K562 (cell line): Measurements from ENCODE around the gene FNBP1. TPM values are rescaled to one million over a fixed set of nuclear protein-coding genes. Genes with fewer than 3 reads are reported as not detected.

ENCODE experiments used
- ATAC-seq: fragments of 200-7000 bp; cut with Tn5 transposase; 3 replicates; pipeline ENCODE4 v1.9.1; 2020; ENCODE audit warnings: moderate library complexity
- BruUV-seq: library from RNA; stranded (reverse); fragments of 400-500 nt; replicated peaks from 2 replicates; lab custom pipeline; 2021; lab: Mats Ljungman, UMichigan
- CTCF ChIA-PET: fragments of 300-600 bp; formaldehyde crosslinking; extraction: SDS; loops from one replicate; lab custom pipeline; 2021; ENCODE audit warnings: low intra/inter-chr PET ratio; lab: Yijun Ruan, JAX
- POLR2A ChIA-PET: fragments of 300-600, 350-650 bp; sonication (Branson Sonifier 250); formaldehyde crosslinking; extraction: SDS; loops from one replicate; lab custom pipeline; 2021; ENCODE audit warnings: antibody characterized with exemption, inconsistent platforms; lab: Yijun Ruan, JAX
- DNase-seq, 4 experiments: peaks; one replicate each; pipeline versions ENCODE4 v3.0.0 to v3.0.0-alpha.2; 2011 to 2018; ENCODE audit warnings: low spot score in 3 of 4, mixed read lengths in 3 of 4; ENCODE audit errors: extremely low read depth in 1 of 4
- FAIRE-seq: peaks from 2 replicates; lab custom pipeline; 2011; peaks lifted over from hg19 to GRCh38; lab: Jason Lieb, UNC
- H2AFZ ChIP-seq: 2 replicates; pipeline ENCODE4 v1.6.0; 2011; ENCODE audit warnings: low read depth, low read length, control low read depth, inconsistent platforms
- H3K27ac ChIP-seq: fragments of 200-600 bp; 3 replicates; pipeline ENCODE4 v1.8.0; 2011; ENCODE audit warnings: low read depth, mild to moderate bottlenecking, control low read depth, inconsistent platforms, low read length, moderate library complexity, mixed read lengths; ENCODE audit errors: extremely low read depth
- H3K27me3 ChIP-seq, 2 experiments: fragments of 300-600 bp in 1 of 2; 2 replicates in 1 of 2; 3 replicates in 1 of 2; pipeline versions ENCODE4 v1.6.0 to v1.8.0; 2011; ENCODE audit warnings: inconsistent platforms in 2 of 2, low read length in 2 of 2, mild to moderate bottlenecking in 1 of 2, mixed read lengths in 1 of 2, moderate library complexity in 1 of 2; ENCODE audit not compliant: control insufficient read depth in 2 of 2, insufficient read depth in 2 of 2
- H3K36me3 ChIP-seq: fragments of 300-600 bp; 3 replicates; pipeline ENCODE4 v1.8.0; 2011; ENCODE audit warnings: mild to moderate bottlenecking, low read length, inconsistent platforms; ENCODE audit not compliant: control insufficient read depth, insufficient read depth
- H3K4me1 ChIP-seq, 2 experiments: fragments of 200-600 bp in 1 of 2; replicated peaks in 1 of 2; 2 replicates in 1 of 2; 3 replicates in 1 of 2; pipeline versions ENCODE4 v1.5.1 to v1.8.0; 2011; ENCODE audit warnings: inconsistent platforms in 2 of 2, low read length in 2 of 2, mild to moderate bottlenecking in 1 of 2, mixed read lengths in 1 of 2, moderate library complexity in 1 of 2; ENCODE audit not compliant: control insufficient read depth in 2 of 2, insufficient read depth in 2 of 2
- H3K4me2 ChIP-seq: 2 replicates; pipeline ENCODE4 v1.6.1; 2011; ENCODE audit warnings: low read length, control low read depth, inconsistent platforms, mixed read lengths; ENCODE audit not compliant: insufficient read depth
- H3K4me3 ChIP-seq: fragments of 200-600 bp; sonication (generic), shearing (Covaris generic); 2 replicates; pipeline ENCODE4 v1.5.1; 2016; ENCODE audit warnings: control low read depth, inconsistent platforms
- H3K79me2 ChIP-seq: fragments of 200-600 bp; 3 replicates; pipeline ENCODE4 v1.8.0; 2011; ENCODE audit warnings: low read length, inconsistent platforms; ENCODE audit not compliant: control insufficient read depth, insufficient read depth
- H3K9ac ChIP-seq, 2 experiments: 2 replicates each; pipeline versions ENCODE4 v1.6.0 to v1.6.1; 2011; ENCODE audit warnings: low read depth in 2 of 2, low read length in 2 of 2, control low read depth in 1 of 2, inconsistent platforms in 1 of 2, mild to moderate bottlenecking in 1 of 2, mixed read lengths in 1 of 2; ENCODE audit not compliant: insufficient read depth in 1 of 2
- H3K9me1 ChIP-seq: one replicate; pipeline ENCODE4 v1.6.0; 2011; ENCODE audit warnings: inconsistent platforms, mild to moderate bottlenecking, low read length, moderate library complexity; ENCODE audit not compliant: control insufficient read depth, insufficient read depth
- H3K9me3 ChIP-seq: replicated peaks from 2 replicates; pipeline ENCODE4 v1.5.1; 2011; ENCODE audit warnings: low read depth, low read length, inconsistent platforms; ENCODE audit not compliant: control insufficient read depth, insufficient read depth
- H4K20me1 ChIP-seq: replicated peaks from 2 replicates; pipeline ENCODE4 v1.6.1; 2011; ENCODE audit warnings: low read length, inconsistent platforms, mixed read lengths; ENCODE audit not compliant: control insufficient read depth, insufficient read depth
- BCOR ChIP-seq: fragments of 450-650 bp; IDR thresholded peaks from 2 replicates; pipeline ENCODE4 v1.6.1; 2016
- CBFB ChIP-seq: sonication (generic); formaldehyde crosslinking; IDR thresholded peaks from 2 replicates; pipeline ENCODE4 v1.4.0; 2020; ENCODE audit warnings: mild to moderate bottlenecking, missing genetic modification reagents
- HDAC2 ChIP-seq: fragments of 450-650 bp; IDR thresholded peaks from 2 replicates; pipeline ENCODE4 v1.6.1; 2016; ENCODE audit warnings: mild to moderate bottlenecking
- POLR2A ChIP-seq: fragments of 450-650 bp; conservative IDR thresholded peaks from 2 replicates; pipeline ENCODE4 v1.6.1; 2016
- POLR2AphosphoS5 ChIP-seq: IDR thresholded peaks from 2 replicates; pipeline ENCODE4 v1.6.1; 2011; ENCODE audit warnings: mild to moderate bottlenecking, low read depth, low read length, moderate library complexity; ENCODE audit not compliant: control insufficient read depth, insufficient read depth
- PRPF4 ChIP-seq: fragments of 200-400 bp; formaldehyde crosslinking; IDR thresholded peaks from one replicate; pipeline ENCODE4 v1.6.1; 2017; ENCODE audit warnings: low read length, low read depth, mild to moderate bottlenecking; ENCODE audit not compliant: insufficient read depth, poor library complexity, severe bottlenecking
- SMARCA5 ChIP-seq: fragments of 450-650 bp; IDR thresholded peaks from 2 replicates; pipeline ENCODE4 v1.6.1; 2016
- SUPT5H ChIP-seq: fragments of 450-650 bp; IDR thresholded peaks from 2 replicates; pipeline ENCODE4 v1.6.1; 2016
- TCF7 ChIP-seq: sonication (generic); IDR thresholded peaks from 2 replicates; pipeline ENCODE4 v1.6.1; 2016; ENCODE audit warnings: antibody characterized with exemption, borderline replicate concordance
- ZFP36 ChIP-seq: fragments of 150-350 bp; IDR thresholded peaks from 2 replicates; pipeline ENCODE4 v1.6.1; 2018; ENCODE audit warnings: low read length, low read depth; ENCODE audit not compliant: partially characterized antibody
- WGBS: fragments of 100-300 bp; shearing (Covaris generic); methylation state at CpG from one replicate; pipeline ENCODE4 v1.1.6; 2016; ENCODE audit warnings: low coverage, mixed read lengths; ENCODE audit not compliant: insufficient coverage; ENCODE audit errors: missing lambda C conversion rate; 5-methylcytosine and 5-hydroxymethylcytosine counted together
- in situ Hi-C: fragments of 300-500 bp; cut with MboI; formaldehyde crosslinking; loops from 4 replicates; pipeline ENCODE4 v1.15.0; 2018; ENCODE audit warnings: inconsistent platforms, mixed read lengths
- intact Hi-C: fragments of 100-400 bp; cut with micrococcal nuclease; formaldehyde crosslinking; loops from 2 replicates; pipeline ENCODE4 v1.14.2; 2022
- polyA plus RNA-seq, 8 experiments: library from polyadenylated mRNA; depleted of rRNA in 4 of 8; stranded (reverse) in 5 of 8; unstranded in 3 of 8; fragments of >200 nt; fragmentation: Nextera tagmentation in 2 of 8; fragmentation: Illumina TruSeq in 1 of 8; extraction: Ambion mirVana in 2 of 8; extraction: Trizol in 1 of 8; gene quantifications; 2 replicates each; pipeline versions ENCODE4 v1.2.1 to v1.2.3, GENCODE V29; 2011 to 2014; ENCODE audit warnings: inconsistent platforms in 1 of 8, missing spikeins in 1 of 8
- total RNA-seq, 7 experiments: library from RNA; depleted of rRNA in 6 of 7; stranded (reverse); fragments of >200 nt in 6 of 7; fragmentation: Illumina TruSeq in 2 of 7; extraction: Trizol in 2 of 7; gene quantifications; 2 replicates each; pipeline versions ENCODE4 v1.2.1 to v1.2.3, GENCODE V29; 2011 to 2021; ENCODE audit warnings: low replicate concordance in 1 of 7

FNBP1 gene
- total and polyA plus RNA-seq, 9 of the 15 experiments (the other 6 are each of a cell fraction or from before 2014, with no cell fraction given) = 1.8 to 14.9 (median 7.6) TPM

GRCh38 chr9:129866394-129867135 lies 176.4 kb downstream of the FNBP1 start:
- FAIRE-seq (no peak), ATAC-seq (no peak), DNase-seq (no peak)
- H3K4me3 ChIP-seq = no peak overlapping the region
- intact Hi-C loops (no loop called here), in situ Hi-C loops (no loop called here)
- H4K20me1 ChIP-seq = no peaks in the 10 kb centered on the region
- H3K27me3 ChIP-seq = no peaks in the 10 kb centered on the region
- H3K9me3 ChIP-seq = no peaks in the 10 kb centered on the region
- 86% methylated on average over 17 of the region's 17 CpGs for WGBS
- peaks cover 4% of the 10 kb centered on the region for H3K9me1 ChIP-seq
- H3K27ac ChIP-seq = peak overlapping the region; percentile 10; the same call in 1 of the 3 replicates
- H3K9ac ChIP-seq = peak overlapping the region in 1 of 2 experiments; percentile 81; a peak in 2 of 4 replicates
- no peak overlapping the region for H3K4me2 ChIP-seq
- BruUV-seq = no TSS peak
- TF ChIP-seq HDAC2 (0 out of 2 replicates have a peak, but pooled peaks have one; percentile 37), PRPF4 (no peak), TCF7 (no peak), SUPT5H (0 out of 2 replicates have a peak, but pooled peaks have one; percentile 11), CBFB (CRISPR knock-in tag) (0 out of 2 replicates have a peak, but pooled peaks have one; percentile 14), ZFP36 (peak; percentile 78), BCOR (peak; percentile 55), POLR2A (peak; percentile 43), SMARCA5 (0 out of 2 replicates have a peak, but pooled peaks have one; percentile 38), POLR2AphosphoS5 (peak; percentile 18; the same call in 1 of the 2 replicates)
- ChIA-PET CTCF (no interaction called here), POLR2A (interaction anchor here (0.6 to 9.4 kb wide), 3 partner anchors 13 to 31 kb away, joined by 3 to 91 read pairs (median 5); partner anchors contain the start of genes C9orf78 and USP20)
- H3K4me1 ChIP-seq = peaks cover 34 to 79% of the 10 kb centered on the region in 2 experiments
- no peak overlapping the region for H2AFZ ChIP-seq
- H3K79me2 ChIP-seq = peaks cover 8% of the 10 kb centered on the region; the same call in 2 of the 3 replicates
- peaks cover 89% of the 10 kb centered on the region for H3K36me3 ChIP-seq
